HCT116 (cell line): ENCODE results near the gene PLEKHA5. TPM values are rescaled to one million over a fixed set of nuclear protein-coding genes. Genes with fewer than 3 reads are reported as not detected.

ENCODE experiments used
- ATAC-seq: fragments of 200-7000 bp; cut with Tn5 transposase; 2 replicates; pipeline ENCODE4 v1.9.1; 2020; ENCODE audit warnings: mild to moderate bottlenecking, moderate library complexity
- BruUV-seq: library from RNA; stranded (reverse); fragments of 400-500 nt; replicated peaks from 2 replicates; lab custom pipeline; 2021; lab: Mats Ljungman, UMichigan
- CTCF ChIA-PET: fragments of 300-600 bp; sonication (Branson Sonifier 250); formaldehyde crosslinking; loops from one replicate; lab custom pipeline; 2021; ENCODE audit warnings: antibody characterized with exemption; lab: Charles Lee
- POLR2A ChIA-PET: fragments of 300-600, 350-600 bp; sonication (Branson Sonifier 250); formaldehyde crosslinking; loops from one replicate; lab custom pipeline; 2021; ENCODE audit warnings: antibody characterized with exemption; lab: Charles Lee
- RAD21 ChIA-PET, 2 experiments: fragments of 300-600 bp; sonication (Branson Sonifier 250); formaldehyde crosslinking; loops; one replicate each; lab custom pipeline; 2023; ENCODE audit warnings: low total read pairs in 2 of 2; ENCODE audit not compliant: uncharacterized antibody in 2 of 2, unreplicated experiment in 2 of 2, low non-redundant PET in 1 of 2; lab: Charles Lee
- DNase-seq: peaks from one replicate; pipeline ENCODE4 v3.0.0-alpha.2; 2010; ENCODE audit warnings: low read depth, low spot score
- H2AFZ ChIP-seq: fragments of 200-600 bp; shearing (Covaris generic), sonication (generic); 2 replicates; pipeline ENCODE4 v1.6.1; 2017; ENCODE audit warnings: low read depth, mixed run types, mixed read lengths, antibody characterized with exemption, low read length; ENCODE audit not compliant: poor library complexity, severe bottlenecking
- H3K27ac ChIP-seq: 2 replicates; pipeline ENCODE4 v1.5.1; 2012; ENCODE audit warnings: low read depth, low read length
- H3K27me3 ChIP-seq: fragments of 200-600 bp; sonication (generic); 2 replicates; pipeline ENCODE4 v1.6.1; 2016; ENCODE audit warnings: mixed run types, low read length, mixed read lengths; ENCODE audit not compliant: insufficient read depth
- H3K36me3 ChIP-seq, 2 experiments: fragments of 200-500 bp in 1 of 2; fragments of 200-600 bp in 1 of 2; sonication (Bioruptor generic) in 1 of 2; sonication (generic) in 1 of 2; 2 replicates each; pipeline versions ENCODE4 v1.5.1 to v1.6.1; 2014 to 2016; ENCODE audit warnings: low read length in 2 of 2, inconsistent platforms in 1 of 2, mixed read lengths in 1 of 2, mixed run types in 1 of 2; ENCODE audit not compliant: insufficient read depth in 2 of 2, control insufficient read depth in 1 of 2
- H3K4me1 ChIP-seq, 2 experiments: fragments of 200-600 bp in 1 of 2; sonication (generic) in 1 of 2; 2 replicates each; pipeline versions ENCODE4 v1.5.1 to v1.6.1; 2012 to 2017; ENCODE audit warnings: low read length in 2 of 2, inconsistent platforms in 1 of 2, mild to moderate bottlenecking in 1 of 2, mixed read lengths in 1 of 2, mixed run types in 1 of 2, moderate library complexity in 1 of 2; ENCODE audit not compliant: insufficient read depth in 2 of 2, control insufficient read depth in 1 of 2
- H3K4me2 ChIP-seq: fragments of 200-600 bp; sonication (generic); 2 replicates; pipeline ENCODE4 v1.6.1; 2017; ENCODE audit warnings: mixed run types, low read length, mixed read lengths
- H3K4me3 ChIP-seq, 2 experiments: fragments of 200-600 bp in 1 of 2; sonication (generic) in 1 of 2; replicated peaks in 1 of 2; 2 replicates each; pipeline ENCODE4 v1.5.1; 2011 to 2016; ENCODE audit warnings: low read length in 2 of 2, control low read depth in 1 of 2, low read depth in 1 of 2, mild to moderate bottlenecking in 1 of 2, mixed read lengths in 1 of 2, mixed run types in 1 of 2
- H3K79me2 ChIP-seq: fragments of 200-600 bp; sonication (generic); 2 replicates; pipeline ENCODE4 v1.6.1; 2017; ENCODE audit warnings: mild to moderate bottlenecking, mixed run types, low read length, moderate library complexity, mixed read lengths; ENCODE audit not compliant: insufficient read depth
- H3K9ac ChIP-seq: fragments of 200-600 bp; sonication (generic); 2 replicates; pipeline ENCODE4 v1.6.1; 2016; ENCODE audit warnings: low read length, mixed read lengths
- H3K9me2 ChIP-seq: fragments of 200-600 bp; sonication (generic), shearing (Covaris generic); 2 replicates; pipeline ENCODE4 v1.6.1; 2017; ENCODE audit warnings: mixed run types, mild to moderate bottlenecking, moderate library complexity; ENCODE audit not compliant: insufficient read depth
- H3K9me3 ChIP-seq, 2 experiments: fragments of 200-500 bp in 1 of 2; fragments of 200-600 bp in 1 of 2; sonication (Bioruptor generic) in 1 of 2; sonication (generic) in 1 of 2; 2 replicates each; pipeline ENCODE4 v1.6.1; 2014 to 2017; ENCODE audit warnings: low read length in 2 of 2, mixed read lengths in 2 of 2, inconsistent platforms in 1 of 2, low read depth in 1 of 2, mild to moderate bottlenecking in 1 of 2, mixed run types in 1 of 2, moderate library complexity in 1 of 2; ENCODE audit not compliant: control insufficient read depth in 1 of 2, insufficient read depth in 1 of 2
- H4K20me1 ChIP-seq: fragments of 200-600 bp; sonication (generic), shearing (Covaris generic); 2 replicates; pipeline ENCODE4 v1.6.1; 2017; ENCODE audit warnings: mixed run types, mild to moderate bottlenecking, moderate library complexity; ENCODE audit not compliant: insufficient read depth
- CEBPB ChIP-seq: IDR thresholded peaks from 2 replicates; pipeline ENCODE4 v1.6.1; 2012; ENCODE audit warnings: low read depth
- ELF1 ChIP-seq: IDR thresholded peaks from 2 replicates; pipeline ENCODE4 v1.6.1; 2012; ENCODE audit warnings: low read depth, borderline replicate concordance
- EZH2 ChIP-seq: fragments of 200-600 bp; sonication (generic); IDR thresholded peaks from 2 replicates; pipeline ENCODE4 v1.6.1; 2017; ENCODE audit warnings: antibody characterized with exemption, mixed run types
- EZH2phosphoT487 ChIP-seq: fragments of 200-600 bp; IDR thresholded peaks from 2 replicates; pipeline ENCODE4 v1.6.1; 2018; ENCODE audit warnings: antibody characterized with exemption, borderline replicate concordance
- intact Hi-C: fragments of 100-400 bp; cut with micrococcal nuclease; formaldehyde crosslinking; loops from 2 replicates; pipeline ENCODE4 v1.10.0; 2022
- total RNA-seq: library from RNA; stranded (reverse); gene quantifications from one replicate; pipeline ENCODE4 v1.2.1, GENCODE V29; 2021; ENCODE audit not compliant: unreplicated experiment
- TF ChIP-seq, protein P1 (sequence below): IDR thresholded peaks from 2 replicates; pipeline ENCODE4 v1.6.1; 2012

PLEKHA5 gene
- total RNA-seq, 1 experiment from 2014 or later: 18.9 TPM

DNA sequence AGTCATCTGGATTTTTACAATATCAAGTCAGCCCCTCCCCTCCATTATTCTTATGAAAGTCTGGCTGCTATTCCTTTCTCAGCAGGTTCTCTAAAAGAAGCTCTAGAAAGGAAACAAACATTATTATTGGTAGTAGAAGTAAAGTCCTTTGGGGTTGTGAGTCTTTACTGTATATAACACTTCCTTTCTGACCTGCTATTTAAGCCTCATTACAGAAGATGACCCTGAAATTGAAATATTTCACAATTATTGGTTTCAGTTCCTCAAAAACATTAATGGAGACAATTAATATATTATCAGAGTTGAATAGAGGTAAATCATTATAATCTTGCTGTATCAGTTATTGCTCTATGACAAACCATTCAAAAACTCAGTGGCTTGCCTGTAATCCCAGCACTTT lies 19.3 kb downstream of the PLEKHA5 start:
- no peak overlapping the region for H2AFZ ChIP-seq
- no peak overlapping the region for H3K27ac ChIP-seq
- H4K20me1 ChIP-seq: no peaks in the 10 kb centered on the region
- RAD21 ChIA-PET: no interaction called here
- H3K27me3 ChIP-seq: no peaks in the 10 kb centered on the region
- intact Hi-C loops: no loop called here
- DNase-seq: no peak
- CTCF ChIA-PET: no interaction called here
- peaks cover 43% of the 10 kb centered on the region for H3K79me2 ChIP-seq
- H3K36me3 ChIP-seq: no peaks in the 10 kb centered on the region
- no TSS peak for BruUV-seq
- no peak overlapping the region for H3K4me3 ChIP-seq
- no peaks in the 10 kb centered on the region for H3K4me1 ChIP-seq
- TF ChIP-seq EZH2 (no peak), ELF1 (no peak), EZH2phosphoT487 (no peak)
- TF ChIP-seq, protein P1, sequence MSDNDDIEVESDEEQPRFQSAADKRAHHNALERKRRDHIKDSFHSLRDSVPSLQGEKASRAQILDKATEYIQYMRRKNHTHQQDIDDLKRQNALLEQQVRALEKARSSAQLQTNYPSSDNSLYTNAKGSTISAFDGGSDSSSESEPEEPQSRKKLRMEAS: no peak
- POLR2A ChIA-PET: no interaction called here
- ATAC-seq: no peak
- H3K9me2 ChIP-seq: no peaks in the 10 kb centered on the region
- H3K9me3 ChIP-seq: no peaks in the 10 kb centered on the region
- no peak overlapping the region for H3K9ac ChIP-seq
- H3K4me2 ChIP-seq: no peak overlapping the region

DNA sequence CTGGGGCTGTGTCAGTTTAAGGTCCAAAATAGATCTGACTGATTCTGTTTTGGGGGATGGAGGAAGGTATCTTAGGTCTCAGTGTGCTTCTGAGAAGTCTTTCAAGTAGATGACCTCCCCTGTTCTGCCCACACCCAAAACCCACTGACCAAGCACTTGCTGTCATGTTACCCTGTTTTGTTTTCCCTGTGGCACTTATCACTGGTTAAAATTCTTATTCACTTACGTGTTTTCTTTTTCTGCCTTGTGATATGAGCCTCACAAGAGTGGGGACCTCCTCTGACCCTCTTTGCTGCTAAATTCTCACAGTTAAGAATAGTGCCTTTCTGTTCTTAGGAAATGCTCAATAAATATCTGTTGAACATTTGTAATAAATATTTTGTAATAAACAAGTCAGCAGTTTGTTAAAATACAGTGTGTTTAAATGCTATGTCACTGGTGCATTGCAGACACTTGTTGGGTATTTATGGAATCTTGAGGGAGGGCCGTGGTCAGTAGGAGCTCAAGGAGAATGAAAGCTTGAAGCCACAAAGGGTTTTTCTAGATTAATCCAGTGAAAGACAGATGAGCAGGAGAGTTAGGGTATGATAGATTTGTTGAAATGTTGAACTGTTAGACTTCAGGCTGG lies 20.9 kb downstream of the PLEKHA5 start:
- Histone ChIP-seq H3K9me3 (no peaks in the 10 kb centered on the region), H3K27me3 (no peaks in the 10 kb centered on the region), H3K4me3 (no peak overlapping the region), H3K79me2 (peaks cover 49% of the 10 kb centered on the region), H3K4me2 (no peak overlapping the region), H3K4me1 (no peaks in the 10 kb centered on the region), H3K9me2 (no peaks in the 10 kb centered on the region), H3K36me3 (no peaks in the 10 kb centered on the region), H2AFZ (no peak overlapping the region), H3K27ac (no peak overlapping the region), H4K20me1 (no peaks in the 10 kb centered on the region), H3K9ac (no peak overlapping the region)
- intact Hi-C loops: no loop called here
- POLR2A ChIA-PET: no interaction called here
- RAD21 ChIA-PET: no interaction called here
- CTCF ChIA-PET: no interaction called here
- DNase-seq (no peak), ATAC-seq (no peak)
- no TSS peak for BruUV-seq
- no peak for TF ChIP-seq CEBPB
